CD4-positive, alpha-beta T cell treated with Interleukin-1 beta for 1 hour (primary cell): ENCODE data around the gene SERPINA7.
"Not testable (repeated sequence)": the region's sequence is repeated elsewhere in the genome, so short reads cannot be mapped to it uniquely, and the experiment has no call there.

ENCODE experiments used
- DNase-seq, 2 donors: peaks; one replicate each; pipeline ENCODE4 v3.0.0-alpha.2; 2020 to 2022

Gene SERPINA7

DNA sequence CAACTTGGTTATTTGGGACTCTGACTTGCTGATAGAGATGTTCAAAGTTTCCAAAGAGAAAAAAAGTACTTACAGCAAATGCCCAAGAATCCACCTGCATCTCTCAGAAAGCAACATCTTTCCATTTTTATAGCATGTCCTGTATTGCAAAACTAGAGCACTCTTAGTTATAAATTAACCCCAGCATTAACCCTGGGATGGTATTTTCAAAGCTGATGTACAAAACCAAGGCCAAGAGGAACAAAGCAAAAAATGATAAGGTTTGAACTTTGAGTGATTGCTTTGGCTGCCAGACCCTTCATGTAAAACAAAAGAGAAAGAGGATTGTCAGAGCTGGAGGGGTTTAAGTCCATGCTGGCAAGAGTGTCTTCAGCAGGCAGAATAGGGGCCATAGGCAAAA lies at the start of gene SERPINA7:
Gene SERPINA7, minus strand, starts transcription at position 103 of the 400 bp plus-strand sequence. CDS start 1,669 bp downstream, outside the sequence.
- DNase-seq, result no peak

DNA sequence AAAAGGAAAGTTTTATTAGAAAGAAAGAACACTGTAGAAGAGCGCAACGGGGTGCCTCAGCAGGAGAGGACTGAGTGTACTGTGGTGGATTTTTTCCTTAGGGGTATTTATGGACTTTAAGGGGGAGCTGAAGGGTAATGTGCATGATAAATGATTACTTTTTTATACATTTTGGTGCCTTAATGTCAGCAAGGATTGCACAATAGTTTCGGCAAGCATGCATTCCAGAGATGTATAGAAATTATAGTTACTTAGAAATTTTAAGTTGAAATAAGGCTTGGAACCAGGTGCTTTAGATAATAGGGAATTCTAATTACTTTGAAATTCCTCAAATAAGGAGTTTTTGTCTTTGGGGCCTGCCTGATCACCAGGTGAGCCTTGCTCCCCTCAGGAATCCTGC lies 30.5 kb upstream of the SERPINA7 start:
- DNase-seq, result no peak

DNA sequence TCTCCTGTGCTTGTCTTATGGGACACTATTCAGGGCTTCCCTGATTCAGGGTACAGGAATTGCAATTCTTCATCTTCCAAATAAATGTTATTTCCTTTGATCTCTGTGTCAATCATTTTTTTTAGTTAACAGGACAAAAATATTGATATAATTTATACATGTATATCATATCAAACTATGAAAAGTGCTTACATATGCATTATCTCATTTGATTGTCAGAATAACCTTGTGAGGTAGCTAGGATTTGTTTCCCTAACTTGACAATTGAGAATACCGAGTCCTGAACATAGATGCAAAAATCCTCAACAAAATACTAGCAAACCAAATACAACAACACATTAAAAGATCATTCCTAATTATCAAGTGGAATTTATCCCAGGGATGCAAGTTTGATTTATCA lies 11.5 kb upstream of the SERPINA7 start:
- no peak for DNase-seq

GRCh38 chrX:106042296-106042695 lies 3.8 kb upstream of the SERPINA7 start:
- DNase-seq, result no peak

DNA sequence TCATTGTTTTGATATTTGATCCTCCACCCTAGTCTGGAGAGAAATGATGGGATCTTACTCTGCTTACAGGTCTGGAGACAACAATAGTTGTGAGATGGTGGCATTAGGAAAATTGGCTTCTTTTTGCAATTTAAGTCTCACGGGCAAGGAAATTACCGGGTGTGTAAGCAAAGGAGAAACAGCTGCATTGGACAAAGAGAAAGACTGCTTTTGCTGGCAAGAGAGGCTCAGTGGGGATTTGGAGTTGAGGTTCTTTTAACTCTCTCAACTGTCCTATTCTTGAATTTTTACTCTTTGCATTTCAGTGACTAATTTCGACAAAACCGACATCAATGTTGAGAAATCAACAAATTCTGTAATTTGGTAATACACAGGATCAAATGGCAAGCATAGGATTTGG lies 2.3 kb upstream of the SERPINA7 start:
- no peak for DNase-seq

- no peak for DNase-seq
Observed at GRCh38 chrX:106039920-106040319, 1.4 kb upstream of the SERPINA7 start.

DNA sequence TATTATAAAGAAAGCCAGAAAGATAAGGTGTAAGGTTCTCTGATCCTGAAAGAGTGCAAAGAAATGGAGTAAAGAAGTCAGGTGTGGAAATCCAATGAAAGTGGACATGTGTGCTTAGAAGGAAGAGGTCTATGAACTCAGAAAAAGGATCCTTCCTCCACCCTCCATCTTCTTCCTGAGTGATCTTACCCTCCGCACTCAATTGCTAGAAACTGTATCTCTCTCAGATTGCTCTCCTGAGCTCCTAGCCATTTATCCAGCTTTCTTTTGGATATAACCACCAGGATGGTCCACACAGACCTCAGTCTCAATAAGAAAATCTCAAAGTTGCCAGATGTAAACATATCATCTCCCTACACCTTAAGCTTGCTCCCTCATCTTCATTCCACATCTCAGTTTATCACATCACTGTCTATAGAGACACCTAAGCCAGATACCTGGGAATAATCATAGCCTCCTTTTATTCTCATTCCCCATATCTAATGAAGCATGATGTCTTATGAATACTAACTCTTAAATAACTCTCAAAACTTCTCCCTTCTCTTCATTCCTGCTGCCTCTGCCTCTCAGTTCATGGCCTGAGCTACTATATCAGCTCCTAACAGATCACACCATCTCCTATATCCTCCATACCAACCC lies 573 bp downstream of the SERPINA7 start:
- no peak for DNase-seq

DNA sequence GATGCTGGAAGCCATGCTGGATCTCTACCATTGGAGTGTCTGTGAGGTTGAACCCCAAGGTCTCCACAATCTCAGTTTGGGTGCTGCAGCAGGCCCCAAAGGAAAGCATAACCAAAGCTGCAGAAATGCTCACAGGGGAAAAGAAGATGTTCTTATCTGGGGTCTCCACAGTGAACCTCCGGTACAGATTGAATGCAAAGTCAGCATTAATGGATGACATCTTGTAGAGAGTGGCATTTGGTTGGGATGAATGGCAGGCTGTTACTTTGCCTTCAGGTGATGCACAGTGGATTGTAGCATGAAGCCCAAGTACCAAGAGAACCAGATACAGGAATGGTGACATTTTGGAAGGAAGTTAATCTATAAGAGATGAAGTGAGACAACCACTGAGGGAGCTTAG lies 1.8 kb downstream of the SERPINA7 start:
- no peak for DNase-seq

DNA sequence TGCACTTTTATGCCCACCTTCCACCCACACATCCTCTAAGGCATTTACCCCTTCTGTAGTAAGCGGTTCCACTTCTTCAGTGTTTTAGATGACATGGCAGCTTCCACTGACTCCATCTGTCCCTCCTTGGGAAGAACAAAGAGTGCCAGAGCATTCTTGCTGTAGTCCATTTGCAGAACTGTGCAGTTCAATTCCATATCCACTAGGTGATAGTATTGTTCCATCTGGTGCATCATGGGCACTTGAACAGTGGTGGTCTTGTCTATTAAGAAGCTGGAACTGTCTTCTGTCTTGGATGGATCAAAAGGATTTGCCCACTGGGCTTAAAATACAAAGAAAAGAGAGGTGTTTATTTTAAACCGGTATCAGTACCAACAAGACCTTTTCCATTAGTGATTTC lies 3.5 kb downstream of the SERPINA7 start:
- DNase-seq, result no peak

DNA sequence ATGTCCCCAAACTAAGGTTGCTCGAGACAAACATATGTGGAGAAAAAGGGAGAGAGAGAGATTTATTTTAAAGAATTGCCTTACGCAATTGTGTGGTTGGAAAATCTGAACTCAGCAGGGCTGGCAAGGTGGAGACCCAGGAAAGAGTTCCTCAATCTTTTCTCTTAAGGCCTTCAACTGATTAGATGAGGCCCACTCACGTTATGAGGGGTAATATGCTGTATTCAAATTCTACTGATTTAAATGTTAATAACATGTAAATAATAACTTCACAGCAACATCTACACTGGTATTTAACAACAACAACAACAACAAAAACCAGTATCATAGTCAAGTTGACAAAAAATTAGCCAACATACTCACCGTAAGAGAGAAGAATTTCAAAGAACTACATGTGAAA lies 14.6 kb downstream of the SERPINA7 start:
- DNase-seq, result no peak

DNA sequence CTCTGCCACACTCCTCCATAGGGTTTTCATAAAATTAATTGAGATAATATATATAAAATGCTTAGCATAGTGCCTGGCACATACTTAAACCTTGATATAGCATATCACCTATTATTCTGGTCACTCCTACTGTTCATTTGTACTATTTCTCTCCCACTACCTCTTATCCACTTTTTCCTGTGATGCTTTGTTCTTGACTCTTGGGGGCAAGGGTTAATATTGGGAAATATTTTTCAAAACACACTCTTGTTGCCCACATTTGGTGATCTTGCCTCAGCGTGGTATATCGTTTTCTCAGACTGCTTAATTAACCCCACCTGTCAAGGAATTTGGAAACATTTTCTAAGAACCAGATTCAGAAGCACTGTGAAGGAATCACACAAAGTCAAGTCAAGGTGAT lies 16.3 kb downstream of the SERPINA7 start:
- no peak for DNase-seq

- DNase-seq, result no peak
Observed at GRCh38 chrX:106014119-106014775, 24.3 kb downstream of the SERPINA7 start.

DNA sequence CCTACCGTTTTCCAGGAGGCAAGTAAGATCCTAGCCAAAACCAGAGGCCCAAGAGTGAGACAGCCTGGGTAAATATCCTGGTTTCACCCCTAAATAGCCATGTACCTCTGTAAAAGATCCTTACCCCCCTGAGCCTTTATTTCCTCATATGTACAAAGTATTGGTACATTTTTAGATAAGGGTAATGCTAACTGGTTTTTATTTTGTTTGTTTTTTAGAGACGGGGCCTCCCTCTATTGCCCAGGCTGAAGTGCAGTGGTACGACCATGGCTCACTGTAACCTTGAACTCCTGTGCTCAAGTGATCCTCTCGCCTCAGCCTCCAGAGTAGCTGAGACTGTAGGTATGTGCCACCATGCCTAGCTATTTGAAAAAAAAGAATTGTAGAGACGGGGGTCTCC lies 29.4 kb downstream of the SERPINA7 start:
- no peak for DNase-seq

DNA sequence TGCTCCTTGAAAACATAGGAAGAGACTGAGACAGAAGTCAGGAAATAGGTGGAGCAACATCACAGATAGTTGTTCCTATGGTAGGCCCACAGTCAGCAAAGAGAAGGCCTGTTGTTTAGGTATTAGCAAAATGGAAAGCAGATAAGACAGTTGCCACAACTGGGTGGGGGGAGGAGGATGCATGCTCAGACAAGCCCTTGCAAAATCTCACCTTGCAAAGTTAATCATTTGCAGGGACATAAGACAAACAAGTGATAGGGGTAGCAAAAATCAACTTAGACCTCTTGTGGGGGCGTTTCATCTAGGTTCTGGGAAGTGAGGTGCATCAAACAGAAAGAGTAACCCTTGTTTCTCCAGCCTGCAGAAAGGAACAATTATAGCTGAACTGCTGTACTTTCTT lies 30.7 kb downstream of the SERPINA7 start:
- no peak for DNase-seq

GRCh38 chrX:106005684-106006083 lies 32.8 kb downstream of the SERPINA7 start:
- DNase-seq, result no peak

- DNase-seq, result not testable (repeated sequence)
Observed at GRCh38 chrX:106000609-106001008, 37.9 kb downstream of the SERPINA7 start.

DNA sequence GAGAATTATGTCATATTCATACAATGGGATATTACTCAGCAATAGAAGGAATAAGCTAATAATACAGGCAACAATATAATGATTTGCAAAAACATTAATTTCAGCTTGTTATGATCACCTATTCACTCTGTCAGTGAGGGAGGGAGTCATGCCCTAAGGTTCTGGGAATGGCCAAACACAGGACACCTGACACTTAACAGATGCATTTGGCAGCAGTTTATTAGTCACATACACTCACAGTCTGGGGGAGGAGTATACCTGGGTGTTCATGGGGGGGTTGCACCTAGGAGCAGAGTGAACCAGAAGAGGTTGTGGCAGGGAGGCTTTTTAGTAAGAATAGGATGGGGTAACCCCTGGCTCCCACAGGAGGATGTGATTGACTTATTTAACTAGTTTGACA lies 38.3 kb downstream of the SERPINA7 start:
- DNase-seq, result no peak

DNA sequence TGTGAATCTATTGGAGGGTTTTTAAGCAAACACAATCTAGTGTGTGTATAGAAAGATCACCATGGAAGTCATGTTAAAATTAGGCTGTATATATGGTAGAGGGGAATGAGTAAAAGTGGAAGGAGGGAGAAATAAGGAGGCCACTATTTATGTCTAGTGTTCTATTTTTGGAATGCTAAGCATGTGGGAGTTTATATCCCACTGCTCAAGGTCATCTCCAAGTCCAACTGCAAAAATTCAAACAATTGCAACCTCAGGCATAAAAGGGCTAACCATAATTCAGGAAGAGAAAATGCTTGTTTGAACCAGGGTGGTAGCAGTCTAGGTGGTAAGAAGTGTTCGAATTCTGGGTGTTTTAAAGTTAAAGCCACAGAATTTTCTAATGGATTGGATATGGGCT lies 39.2 kb downstream of the SERPINA7 start:
- DNase-seq, result no peak

DNA sequence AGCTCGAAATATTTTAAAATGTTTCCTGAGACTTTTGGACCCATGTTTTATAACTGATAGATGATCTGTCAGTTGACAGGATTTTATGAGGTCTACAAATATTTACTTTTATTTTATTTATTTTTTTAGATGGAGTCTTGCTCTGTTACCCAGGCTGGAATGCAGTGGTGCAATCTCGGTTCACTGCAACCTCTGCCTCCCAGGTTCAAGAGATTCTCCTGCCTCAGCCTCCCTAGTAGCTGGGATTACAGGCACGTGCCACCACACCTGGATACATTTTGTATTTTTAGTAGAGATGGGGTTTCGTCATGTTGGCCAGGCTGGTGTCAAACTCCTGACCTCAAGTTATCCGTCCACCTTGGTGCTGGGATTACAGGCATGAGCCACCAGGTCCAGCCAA lies 50.0 kb downstream of the SERPINA7 start:
- DNase-seq, result not testable (repeated sequence)
